Ramos (cell line): Measurements from ENCODE around the gene CCDC92.
"Not testable (repeated sequence)": the region's sequence is repeated elsewhere in the genome, so short reads cannot be mapped to it uniquely, and the experiment has no call there.

Experiments
- in situ Hi-C: fragments of 300-500 bp; cut with MboI; formaldehyde crosslinking; loops from one replicate; pipeline ENCODE4 v1.14.3; 2022; ENCODE audit warnings: low sequenced_read_pairs; ENCODE audit not compliant: unreplicated experiment

The CCDC92 gene

DNA sequence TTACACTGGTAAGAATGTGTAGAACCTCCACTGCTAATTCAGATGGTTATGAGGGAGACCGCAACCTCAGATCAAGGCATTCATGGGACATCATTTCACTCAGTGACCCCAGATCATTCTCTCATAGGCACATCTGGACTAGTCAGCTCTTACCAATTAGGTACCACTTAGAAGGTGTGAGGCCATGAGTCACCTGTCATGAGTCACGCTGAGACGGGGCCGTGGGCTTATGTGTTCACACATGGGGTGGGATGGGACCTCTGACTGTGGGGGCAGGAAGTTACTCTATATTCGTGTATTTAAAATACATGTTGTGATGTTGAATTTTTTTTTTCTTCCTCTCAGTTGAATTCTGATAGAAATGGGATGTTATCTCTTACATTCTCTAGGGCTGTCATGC lies 55.9 kb downstream of the CCDC92 start:
- in situ Hi-C loops: no loop called here

DNA sequence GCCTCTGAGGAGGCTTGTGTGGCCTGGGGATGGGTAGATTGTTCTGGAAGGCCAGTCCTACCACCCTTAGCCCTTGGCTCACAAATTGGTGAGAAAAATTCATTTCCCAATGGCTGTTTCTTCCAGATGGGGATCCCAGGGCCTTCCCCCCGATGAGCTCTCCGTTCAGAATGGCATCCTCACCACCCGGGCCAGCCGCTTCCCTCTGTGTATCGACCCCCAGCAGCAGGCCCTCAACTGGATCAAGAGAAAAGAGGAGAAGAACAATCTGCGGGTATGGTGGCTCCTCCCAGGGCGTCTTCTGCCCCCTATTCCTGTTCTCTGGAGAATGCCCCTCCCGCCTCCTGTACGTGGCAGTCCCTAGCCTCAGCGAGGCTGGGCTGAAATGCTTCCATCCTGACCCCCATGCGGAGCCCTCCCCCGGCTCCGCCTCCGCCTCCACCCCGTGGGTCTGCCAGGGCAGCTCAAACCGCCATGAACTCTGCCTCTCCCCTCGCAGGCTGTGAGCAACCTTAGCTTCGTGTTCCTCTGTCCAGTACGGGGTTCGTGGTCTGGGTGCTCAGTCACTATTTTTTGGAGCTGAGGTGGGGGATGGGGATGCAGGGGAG lies 57.8 kb downstream of the CCDC92 start:
- in situ Hi-C loops: no loop called here

DNA sequence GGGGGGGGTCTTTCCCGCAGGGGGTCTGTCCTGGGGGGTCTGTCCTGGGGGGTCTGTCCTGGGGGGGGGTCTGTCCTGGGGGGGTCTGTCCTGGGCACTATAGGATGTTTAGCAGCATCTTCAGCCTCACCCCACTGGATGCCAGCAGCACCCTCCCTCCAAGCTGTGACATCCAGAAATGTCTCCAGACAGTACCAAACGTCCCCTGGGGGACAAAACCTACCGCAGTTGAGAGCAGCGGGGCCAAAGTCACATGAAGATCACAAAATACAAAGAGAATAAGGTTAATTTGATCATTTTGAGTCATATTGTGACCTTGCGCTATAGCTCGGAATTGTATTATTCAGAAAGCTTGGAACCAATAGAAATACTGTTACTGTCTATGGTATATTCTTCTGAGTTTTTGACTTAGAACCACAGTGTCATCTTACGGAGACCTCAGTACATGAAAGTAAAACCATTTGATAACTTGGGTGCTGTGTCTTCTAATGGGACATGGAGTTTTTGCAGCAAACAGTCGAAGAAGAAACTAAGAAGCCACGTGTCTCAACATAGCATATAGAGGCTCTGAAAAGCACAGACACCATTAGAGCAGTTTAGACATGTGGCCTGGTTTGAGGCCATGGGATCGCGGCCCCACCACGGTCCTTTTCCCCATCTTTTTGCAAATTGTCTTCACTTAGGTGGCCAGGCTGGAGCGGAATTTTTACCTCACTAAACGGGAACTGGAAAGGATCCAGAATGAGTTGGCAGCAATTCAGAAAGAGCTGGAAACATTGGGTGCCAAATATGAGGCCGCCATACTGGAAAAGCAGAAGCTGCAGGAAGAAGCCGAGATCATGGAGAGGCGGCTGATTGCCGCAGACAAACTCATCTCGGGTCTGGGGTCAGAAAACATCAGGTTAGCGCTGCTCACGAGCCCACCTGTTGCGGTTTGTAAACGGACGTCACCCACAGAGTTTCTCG lies 59.9 kb downstream of the CCDC92 start:
- in situ Hi-C loops: no loop called here

DNA sequence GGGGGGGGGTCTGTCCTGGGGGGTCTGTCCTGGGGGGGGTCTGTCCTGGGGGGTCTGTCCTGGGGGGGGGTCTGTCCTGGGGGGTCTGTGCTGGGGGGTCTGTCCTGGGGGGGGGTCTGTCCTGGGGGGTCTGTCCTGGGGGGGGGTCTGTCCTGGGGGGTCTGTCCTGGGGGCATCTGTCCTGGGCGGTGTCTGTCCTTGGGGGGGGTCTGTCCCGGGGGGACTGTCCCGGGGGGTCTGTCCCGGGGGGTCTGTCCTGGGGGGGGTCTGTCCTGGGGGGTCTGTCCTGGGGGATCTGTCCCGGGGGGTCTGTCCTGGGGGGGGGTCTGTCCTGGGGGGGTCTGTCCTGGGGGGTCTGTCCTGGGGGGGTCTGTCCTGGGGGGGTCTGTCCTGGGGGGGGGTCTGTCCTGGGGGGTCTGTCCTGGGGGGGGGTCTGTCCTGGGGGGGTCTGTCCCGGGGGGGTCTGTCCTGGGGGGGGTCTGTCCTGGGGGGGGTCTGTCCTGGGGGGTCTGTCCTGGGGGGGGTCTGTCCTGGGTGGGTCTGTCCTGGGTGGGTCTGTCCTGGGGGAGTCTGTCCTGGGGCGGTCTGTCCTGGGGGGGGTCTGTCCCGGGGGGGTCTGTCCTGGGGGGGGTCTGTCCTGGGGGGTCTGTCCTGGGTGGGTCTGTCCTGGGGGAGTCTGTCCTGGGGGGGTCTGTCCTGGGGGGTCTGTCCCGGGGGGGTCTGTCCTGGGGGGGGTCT lies 60.8 kb downstream of the CCDC92 start:
- in situ Hi-C loops: not testable (repeated sequence)

DNA sequence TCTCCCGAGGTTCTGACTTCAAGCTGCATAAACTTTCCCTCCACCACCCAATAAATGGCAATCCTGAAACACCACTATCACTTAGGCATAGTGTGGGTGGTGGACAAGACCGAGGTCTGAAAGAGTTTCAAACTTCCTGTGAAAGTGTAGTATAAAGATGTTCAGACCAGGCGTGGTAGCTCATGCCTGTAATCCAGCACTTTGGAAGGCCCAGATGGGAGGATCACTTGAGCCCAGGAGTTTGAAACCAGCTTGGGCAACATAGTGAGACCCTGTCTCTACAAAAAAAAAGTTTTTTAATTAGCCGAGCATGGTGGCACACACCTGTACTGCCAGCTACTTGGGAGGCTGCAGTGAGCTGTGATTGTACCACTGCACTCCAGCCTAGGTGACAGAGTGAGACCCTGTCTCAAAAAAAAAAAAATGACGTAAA lies 61.9 kb downstream of the CCDC92 start:
- in situ Hi-C loops: no loop called here

DNA sequence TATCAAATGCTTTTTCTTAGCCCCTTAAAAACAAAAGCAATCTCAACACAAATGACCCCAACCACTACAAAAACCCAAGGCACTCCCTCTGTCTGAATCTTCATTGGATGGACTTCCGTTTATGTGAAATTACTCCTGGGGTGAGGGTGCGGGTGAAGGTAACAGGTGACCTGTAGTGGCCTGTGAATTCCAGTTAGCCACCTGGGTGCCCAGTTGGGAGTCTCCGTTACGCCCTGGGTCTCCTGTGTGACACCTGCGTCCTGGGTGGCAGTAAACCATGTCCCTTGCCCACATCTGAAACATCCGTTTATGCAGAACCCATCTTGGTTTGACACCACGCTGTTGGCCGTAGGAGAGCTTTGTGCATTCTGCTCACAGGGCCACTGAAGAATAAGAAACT lies 62.6 kb downstream of the CCDC92 start:
- in situ Hi-C loops: no loop called here

DNA sequence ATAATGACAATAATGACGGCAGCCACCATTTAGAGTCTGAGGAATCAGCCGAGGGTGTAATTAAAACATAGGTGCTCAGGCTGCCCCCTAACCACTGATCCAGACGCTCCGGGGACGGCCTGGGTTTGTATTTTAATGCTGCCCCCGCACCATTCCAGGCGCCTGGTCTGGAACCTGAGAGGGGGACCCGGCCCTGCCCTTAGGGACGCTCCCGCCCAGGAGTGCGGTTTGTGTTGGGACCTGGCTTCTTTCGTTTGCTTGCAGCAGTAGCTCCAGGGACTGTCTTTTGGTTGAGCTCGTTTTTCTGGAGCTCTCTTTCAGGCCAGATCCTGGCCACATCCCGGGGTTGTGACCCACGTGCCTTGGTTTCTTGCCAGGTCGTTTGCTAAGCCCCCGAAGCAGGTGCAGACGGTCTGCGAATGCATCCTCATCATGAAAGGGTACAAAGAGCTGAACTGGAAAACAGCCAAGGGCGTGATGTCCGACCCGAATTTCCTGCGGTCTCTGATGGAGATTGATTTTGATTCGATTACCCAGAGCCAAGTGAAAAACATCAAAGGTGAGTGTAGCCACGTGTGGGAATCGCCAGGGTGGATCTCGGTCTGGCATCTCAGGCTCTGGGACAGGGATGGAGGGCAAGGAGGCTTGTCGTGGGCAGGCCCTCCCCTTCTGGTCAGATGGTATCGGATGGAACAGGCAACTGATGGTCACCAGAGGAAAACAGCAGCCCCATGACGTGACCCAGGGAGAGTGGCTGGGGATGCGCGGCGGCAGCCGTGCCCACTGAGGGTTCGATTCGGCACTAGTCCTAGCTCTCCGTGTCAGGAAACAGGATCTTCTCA lies 63.5 kb downstream of the CCDC92 start:
- in situ Hi-C loops: no loop called here

DNA sequence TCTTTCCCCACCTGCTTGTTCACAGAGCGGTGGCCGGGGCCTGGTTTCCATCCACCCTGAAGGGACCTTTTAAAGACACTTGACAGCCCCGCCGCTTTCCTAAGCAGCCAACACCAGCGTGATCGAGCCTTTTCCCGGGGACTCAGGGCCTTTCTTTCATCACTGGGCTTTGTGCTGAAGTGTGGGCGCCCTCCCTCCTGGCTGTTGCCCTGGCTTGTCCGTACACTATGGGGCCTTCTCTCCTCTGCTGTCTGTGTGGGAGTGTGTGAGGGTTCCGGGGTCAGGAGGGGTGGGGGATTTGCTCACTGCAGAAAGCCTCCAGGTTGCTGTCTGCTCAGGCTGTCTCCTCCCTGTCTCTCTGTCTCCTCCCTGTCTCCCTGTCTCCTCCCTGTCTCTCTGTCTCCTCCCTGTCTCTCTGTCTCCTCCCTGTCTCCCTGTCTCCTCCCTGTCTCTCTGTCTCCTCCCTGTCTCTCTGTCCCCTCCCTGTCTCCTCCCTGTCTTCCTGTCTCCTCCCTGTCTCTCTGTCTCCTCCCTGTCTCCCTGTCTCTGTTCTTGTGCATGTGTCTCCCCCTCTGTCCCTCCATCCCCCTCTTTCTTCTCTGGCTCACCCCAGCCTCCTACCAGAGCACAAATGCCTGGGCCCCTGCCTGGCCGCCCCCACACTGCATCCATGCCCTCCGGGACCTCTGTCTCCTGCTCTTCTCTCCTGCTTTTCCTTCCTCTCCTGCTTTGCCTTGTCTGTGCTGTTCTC lies 64.7 kb downstream of the CCDC92 start:
- in situ Hi-C loops: no loop called here

DNA sequence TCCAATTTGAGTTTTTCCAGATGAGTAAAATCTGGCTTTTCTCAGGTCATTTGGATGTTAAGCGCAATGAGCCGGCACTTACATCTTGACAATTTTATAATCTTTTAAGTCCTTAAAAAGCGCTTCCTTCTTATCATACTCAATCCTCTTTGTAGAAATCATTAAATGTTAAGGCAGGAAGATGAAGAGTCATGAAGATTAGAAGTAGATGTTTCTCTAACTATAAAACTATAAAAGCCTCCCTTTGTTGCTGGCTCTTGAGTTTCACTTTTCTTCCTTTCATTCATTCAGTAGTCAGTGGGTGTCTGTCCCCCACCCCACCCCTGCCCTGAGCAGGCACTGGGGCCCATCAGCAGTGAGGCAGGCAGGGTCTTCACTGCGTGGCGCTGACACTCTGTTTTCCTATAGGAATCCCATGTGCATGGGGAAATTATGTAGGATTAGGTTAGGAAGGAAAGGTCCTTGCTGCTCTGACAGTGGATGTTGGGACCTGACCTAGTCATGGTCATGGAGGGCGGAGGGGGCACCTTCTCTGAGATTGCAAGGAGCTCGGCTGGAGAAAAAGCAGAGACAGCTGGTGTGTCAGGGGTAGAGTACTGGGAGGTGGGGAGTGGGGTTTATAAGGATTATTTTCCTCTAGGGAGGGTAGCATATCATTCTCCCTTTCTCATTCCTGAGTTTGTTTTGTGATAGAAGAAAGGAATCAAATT lies 65.8 kb downstream of the CCDC92 start:
- in situ Hi-C loops: no loop called here

DNA sequence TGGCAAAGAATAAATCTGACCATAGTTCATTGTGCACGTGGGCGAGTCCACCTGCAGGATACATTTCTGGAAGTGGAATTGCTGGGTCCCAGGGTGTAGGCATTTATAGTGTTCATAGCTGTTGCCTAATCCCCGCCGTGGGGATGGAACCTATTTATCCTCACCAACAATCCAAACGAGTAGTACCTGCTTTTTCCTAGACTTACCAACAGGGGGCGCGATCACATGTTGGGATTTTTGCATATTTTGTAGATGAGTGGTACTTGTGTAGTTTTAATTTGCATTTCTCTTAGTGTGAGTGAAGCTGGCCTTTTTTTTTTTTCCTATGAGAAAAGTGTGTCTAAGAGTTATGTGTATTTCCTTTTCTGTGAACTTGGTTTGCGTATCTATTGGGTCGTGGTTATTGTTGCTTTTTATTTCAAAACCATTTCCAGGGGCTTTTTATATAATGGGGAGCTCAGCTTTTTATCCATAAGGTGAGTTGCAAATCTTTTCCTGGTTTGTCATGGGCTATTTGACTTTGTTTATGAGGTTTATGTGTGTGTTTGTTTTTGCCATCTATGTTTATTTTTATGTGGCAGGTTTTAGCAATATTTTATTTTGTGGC lies 67.2 kb downstream of the CCDC92 start:
- in situ Hi-C loops: no loop called here

DNA sequence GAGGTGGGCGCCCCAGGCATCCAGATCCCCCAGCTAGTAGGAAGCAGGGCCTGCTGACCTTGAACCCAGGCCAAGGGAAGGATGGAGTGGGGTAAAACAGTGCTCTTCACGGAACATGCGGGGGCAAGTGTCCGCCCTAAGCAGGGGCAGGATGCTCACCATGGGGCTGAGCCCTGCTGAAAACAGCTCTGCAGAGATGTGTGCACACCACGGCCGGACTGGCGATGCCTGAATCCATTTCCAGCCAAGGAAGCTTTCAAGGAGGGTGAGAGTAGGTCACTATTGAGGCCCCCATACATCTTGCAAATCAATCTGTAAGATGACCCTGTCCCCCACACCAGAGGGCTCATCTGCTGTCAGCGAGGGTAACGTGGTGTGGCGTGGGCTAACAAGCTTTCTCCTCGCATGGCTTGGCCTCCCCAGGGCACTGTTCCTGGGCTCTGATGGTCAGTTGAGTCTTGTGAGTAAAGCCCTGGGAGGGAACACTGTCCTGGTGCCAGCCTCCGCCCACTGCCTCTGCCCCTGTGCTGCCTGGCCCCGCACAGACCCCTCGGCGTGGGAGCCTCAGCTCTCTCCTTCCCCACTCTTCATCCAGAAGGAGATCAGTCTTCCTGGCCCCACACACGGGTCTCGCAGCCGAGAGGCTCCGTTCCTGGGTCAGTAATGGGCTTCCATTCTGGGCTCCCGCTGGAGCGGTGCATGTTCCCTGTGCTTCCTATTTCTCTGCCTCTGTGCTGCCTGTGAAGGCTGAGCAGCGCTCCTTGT lies 69.1 kb downstream of the CCDC92 start:
- in situ Hi-C loops: no loop called here

DNA sequence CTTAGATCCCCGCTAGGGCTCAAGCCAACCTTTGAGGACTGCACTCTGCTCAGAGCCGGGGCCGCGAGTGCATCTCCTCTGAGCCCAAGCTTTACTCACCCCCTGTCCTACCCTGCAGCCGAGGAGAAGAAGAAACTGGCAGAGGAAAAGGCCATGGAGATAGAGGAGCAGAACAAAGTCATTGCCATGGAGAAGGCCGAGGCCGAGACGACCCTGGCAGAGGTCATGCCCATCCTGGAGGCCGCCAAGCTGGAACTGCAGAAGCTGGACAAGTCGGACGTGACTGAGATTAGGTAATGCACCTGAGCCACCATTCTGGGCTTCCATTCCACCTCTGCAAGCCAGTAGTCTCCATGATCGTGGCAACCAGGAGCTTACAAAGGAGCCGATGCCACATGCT lies 69.8 kb downstream of the CCDC92 start:
- in situ Hi-C loops: no loop called here

DNA sequence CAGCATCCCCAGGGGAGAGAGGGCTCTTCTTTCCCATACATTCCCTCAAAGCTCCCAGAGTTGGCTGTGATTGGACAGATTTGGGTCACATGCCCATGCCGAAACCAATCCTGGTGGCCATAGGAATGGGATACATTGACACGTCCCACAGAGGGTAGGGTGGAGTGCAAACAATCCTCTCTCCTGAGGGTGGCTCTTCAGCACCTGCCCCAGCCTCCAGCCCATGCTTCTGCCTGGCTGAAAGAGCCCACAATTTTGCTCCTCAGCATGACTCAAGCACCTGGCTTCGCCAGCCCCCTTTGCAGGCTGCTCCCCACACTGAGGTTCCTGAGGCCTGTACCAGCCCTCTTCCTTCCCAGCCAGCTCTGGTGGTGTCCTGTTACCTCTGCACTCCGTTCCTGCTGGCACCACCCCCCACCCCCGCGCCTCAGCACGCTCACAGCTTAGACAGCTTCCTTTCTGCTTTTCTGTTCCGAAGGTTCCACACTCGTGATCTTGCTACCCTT lies 71.7 kb downstream of the CCDC92 start:
- in situ Hi-C loops: no loop called here

DNA sequence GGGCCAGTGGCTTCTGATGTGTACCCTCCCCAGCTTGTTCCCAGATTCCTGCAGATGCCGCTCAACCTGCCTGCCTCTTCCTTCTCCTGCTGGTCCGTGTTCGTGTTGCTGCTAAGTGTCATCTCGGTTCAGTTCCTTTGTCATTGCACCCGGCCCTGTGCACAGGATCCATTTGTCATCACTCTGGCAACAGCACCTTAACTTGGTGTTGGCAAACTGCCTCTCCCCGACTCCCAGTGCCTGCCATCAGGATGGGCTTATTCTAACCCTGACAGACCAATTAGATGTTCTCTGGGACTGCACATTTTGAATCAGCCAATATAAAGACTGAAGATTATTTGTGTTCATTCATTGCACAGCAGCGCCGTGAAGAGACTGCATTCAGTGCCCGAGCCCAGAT lies 73.3 kb downstream of the CCDC92 start:
- in situ Hi-C loops: no loop called here

DNA sequence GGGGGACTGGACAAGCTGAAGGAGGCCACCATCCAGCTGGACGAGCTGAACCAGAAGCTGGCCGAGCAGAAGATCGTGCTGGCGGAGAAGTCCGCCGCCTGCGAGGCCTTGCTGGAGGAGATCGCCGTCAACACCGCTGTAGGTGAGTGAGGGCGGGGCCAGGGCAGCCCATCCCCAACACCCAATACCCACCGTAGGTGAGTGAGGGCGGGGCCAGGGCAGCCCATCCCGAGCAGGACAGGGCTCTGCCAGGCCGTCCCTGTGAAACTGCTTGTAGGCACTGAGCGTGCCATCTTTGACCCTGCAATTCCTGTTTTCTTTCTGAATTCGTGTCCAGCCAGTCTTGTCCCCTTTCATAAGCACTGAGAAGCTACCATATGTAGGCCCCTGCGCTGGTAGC lies 74.0 kb downstream of the CCDC92 start:
- in situ Hi-C loops: no loop called here

DNA sequence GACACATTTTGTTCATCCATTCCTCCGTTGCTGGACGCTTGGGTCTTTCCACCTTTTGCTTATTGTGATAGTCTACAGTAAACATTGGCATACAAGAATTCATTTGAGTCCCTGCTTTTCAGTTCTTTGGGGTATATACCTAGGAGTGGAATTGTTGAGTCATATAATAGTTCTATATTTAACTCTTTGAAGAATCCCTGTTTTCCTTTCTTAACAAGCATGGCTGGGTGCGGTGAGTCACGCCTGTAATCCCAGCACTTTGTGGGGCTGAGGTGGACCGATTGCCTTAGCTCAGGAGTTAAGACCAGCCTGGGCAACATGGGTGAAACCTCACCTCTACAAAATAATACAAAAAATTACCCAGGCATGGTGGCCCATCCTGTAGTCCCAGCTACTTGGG lies 75.4 kb downstream of the CCDC92 start:
- in situ Hi-C loops: no loop called here

DNA sequence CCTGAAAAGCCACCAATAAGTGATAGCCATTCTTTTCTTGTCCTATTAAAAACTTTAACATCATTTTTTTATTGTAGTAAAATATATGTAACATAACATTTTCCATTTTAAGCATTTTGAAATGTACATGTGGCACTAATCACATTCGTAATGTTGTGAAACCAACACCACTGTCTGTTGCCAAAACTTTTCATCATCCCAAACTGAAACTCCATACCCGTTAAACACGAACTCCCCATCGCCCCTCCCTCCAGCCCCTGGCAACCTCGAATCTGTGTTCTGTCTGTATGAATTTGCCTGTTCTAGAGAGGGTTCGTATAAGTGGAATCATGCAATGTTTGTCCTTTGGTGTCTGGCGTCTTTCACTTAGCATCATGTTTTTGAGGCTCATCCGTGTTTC lies 75.9 kb downstream of the CCDC92 start:
- in situ Hi-C loops: no loop called here

DNA sequence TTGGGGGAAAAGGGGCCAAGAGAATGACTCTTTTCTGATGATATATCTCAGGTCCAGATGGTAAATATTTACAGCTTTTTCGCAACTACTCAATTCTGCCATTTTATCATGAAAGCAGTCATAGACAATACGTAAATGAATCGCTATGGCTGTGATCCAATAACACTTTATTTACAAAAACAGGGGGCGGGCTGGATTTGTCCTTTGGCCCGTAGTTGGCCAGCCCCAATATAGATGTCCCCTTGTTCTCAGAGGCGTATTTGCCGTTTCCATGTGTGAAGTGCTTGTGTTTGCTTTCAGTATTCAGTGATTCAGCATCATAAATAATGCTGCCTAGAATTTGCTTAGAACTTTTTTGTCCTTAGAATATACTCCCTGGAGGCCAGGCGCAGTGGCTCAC lies 77.2 kb downstream of the CCDC92 start:
- in situ Hi-C loops: no loop called here
